ENCODE measurements around the gene IDH3A.

- TF ChIP-seq CTCF (IDR thresholded peaks at IDR 0.05) = no peak
- TF ChIP-seq POLR2A (IDR thresholded peaks at IDR 0.05) = no peak
Observed at GRCh38 chr15:78200276-78200930, 51.2 kb downstream of the IDH3A start.
